ENCODE measurements around the gene SLC16A8. TPM values are rescaled to one million over a fixed set of nuclear protein-coding genes. Genes with fewer than 3 reads are reported as not detected.

Gene SLC16A8
- polyA plus RNA-seq, 3 donors, result 1.6 to 3.0 (median 2.1) TPM

- DNase-seq, result no peak
Measured at GRCh38 chr22:38074181-38075104, 9.5 kb downstream of the SLC16A8 start.

GRCh38 chr22:38073150-38074130 is 10.5 kb downstream of the SLC16A8 start:
- no peak for DNase-seq

DNA sequence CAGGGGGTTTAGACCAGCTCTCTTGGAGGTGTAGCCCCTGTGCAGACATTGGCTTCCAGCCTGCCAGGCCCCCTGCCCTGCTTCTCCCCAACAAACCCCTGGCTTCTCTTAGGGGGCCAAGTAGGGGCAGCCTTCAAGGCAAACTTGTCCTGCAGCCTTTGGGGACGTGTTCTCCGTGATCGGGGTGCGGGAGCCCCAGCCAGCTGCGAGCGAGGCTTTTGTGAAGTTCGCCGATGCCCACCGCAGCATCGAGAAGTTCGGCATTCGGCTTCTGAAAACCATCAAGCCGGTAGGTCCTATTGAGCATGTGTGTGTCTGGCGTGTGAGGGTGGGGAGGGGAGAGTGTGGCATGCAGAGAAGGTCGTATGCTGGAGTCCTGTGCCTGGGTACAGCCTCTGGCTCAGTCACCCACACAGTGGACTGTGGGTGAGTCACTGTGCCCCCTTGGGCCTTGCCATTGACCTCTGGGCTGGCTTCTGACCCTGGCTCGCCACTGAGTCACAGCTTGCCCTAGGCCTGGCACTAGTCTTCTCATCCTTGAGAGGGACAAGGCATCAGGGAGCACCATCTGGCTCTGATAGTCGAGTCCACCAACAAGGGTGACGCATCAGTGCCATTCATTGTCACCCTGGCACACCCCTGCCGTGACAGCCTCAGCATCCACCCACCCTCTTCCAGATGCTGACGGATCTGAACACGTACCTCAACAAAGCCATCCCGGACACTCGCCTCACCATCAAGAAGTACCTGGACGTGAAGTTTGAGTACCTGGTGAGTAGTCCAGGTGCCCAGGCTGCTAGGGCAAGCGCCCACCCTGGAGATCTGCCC is 11.4 kb downstream of the SLC16A8 start:
- DNase-seq, result no peak

DNA sequence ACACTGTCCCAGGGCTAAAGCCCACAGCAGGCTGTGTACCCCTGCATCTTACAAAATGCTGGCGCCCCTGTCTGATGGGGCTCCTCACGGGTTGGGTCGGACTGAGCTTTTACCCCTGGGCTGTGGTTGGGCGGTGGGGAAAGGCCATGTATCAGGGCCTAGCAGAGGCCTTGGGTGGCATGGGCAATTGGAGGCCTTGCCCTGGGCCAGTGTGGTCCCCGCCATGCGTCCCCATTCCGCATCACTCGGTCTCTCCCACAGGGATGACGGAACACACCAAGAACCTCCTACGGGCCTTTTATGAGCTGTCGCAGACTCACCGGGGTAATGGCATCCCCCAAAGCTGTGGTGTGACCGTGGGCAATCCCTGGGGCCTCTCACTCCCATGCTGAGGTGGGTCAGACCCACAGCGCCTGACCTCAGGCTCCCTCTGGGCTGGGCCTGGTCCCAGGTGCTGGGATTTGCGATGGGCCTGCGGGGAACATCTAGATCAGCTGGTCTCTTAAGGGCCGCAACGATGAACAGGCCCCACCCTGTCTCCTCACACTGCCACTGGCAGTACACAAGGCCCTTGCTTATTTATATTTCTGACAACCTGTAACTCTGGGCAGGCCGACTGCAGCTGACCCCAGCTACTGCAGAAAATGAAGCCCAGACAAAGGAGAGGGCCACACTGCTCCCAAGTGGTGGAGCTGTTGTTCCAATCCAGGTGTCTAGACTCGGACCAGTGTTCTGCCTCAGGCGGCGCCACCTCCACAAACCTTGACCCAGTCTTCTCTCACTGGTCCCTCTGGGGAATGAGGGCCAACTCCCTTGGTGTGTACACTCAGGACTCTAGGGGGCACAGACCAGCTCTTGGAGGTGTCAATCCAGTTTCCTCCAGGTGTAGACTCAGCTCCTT is 12.3 kb downstream of the SLC16A8 start:
- no peak for DNase-seq

- no peak for DNase-seq
Measured at GRCh38 chr22:38070250-38070921, 13.6 kb downstream of the SLC16A8 start.

DNA sequence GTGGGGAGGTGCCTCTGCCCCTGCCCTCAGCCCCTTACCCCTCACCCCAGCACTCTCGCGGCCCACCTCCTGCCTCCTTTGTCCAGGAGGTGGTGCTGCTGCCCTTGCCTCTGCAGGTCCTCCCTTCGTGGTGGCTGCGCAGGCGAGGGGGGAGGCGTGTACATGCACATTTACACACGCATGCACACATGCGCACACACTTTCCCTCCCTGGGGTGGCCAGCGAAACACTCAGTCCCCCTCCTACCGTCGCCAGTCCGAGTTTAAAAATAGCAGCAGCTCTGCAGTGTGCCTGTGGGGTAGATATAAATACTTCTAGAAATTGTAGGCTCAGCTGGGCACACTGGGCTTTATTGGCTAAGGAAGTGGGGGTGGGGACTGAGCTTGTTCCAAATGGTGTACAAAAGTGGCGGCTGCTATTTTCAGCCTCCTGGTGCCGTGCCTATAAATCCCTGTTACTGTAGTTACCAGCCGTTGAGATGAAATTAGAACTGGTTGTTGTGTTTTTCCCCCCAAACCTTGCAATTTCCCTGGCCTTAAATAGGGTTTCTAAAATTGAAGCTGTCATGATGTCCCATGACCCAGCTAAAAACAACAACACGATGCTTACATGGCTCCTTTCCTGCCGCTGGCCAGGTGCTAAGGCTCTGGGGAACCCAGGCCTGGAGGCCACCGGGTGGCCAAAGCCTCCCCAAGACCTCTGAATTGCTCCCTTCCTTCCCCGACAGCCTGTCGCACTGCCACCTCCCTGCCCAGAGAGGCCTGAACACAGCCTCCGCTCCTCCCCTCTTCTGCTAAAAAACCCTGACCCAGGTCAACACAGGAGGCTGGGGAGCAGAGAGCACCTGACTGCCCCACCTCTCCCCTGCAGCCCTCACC is 14.4 kb downstream of the SLC16A8 start:
- DNase-seq, result no peak

DNA sequence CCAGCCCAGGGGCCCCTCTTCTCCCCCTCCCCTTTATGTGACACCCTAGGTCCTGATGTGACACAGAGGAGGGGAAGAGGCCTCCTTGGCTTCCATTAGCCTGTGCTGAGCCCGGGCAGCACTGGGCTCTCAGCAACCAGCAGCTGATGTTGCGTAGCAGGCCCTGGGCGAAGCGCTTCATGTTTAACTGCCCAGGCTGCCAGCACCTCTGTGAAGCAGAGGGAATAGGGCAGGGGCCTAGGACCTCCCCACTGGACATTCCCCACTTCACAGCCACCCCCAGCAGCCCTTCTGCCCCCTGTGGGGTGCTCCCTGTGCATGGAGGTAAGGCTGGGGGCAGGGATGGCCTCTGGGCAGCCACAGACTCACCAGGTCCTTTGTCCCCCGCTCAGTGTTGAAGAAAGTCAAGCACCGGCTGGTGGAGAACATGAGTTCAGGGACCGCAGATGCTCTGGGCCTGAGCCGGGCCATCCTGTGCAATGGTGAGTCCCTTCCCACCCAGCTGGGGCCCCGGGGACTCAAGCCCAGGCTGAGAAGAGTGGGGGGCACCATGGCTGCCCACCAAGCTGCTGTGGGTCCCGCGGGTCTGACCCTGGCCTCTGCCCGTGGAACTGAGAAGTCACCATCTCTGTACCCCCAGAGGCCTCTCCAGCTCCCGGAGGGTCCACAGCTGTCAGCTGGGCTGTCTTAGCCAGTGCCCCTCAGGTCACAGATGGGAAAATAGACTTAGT is 15.2 kb downstream of the SLC16A8 start:
- DNase-seq, result no peak

DNA sequence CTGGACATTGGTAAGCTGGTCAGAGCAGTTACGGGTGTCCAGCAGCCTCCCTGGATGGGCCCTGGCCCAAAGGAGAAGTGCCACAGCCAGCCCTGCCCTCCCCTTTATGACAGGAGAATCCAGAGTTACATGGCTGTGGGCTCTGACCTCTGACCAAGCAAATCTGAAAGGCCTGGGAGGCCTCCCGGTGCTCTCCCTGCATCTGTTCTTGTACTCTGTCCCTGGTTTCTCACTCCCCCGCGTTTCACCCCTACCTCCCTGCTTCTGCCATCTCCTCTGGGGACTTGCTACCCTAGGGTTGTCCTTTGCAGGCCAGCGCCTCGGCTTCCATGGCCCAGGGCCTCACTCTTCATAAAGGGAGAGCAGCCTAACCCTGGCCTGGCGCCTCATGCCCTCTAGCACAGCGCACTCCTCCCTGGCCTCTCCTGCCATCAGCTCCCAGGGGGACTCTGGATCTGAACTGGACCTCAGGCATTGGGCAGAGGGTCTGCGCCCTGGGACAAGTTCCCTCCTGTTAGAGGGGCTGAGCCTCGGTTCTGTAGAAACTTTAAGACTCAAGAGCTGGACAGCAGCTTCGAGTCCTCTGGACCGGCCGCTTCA is 16.1 kb downstream of the SLC16A8 start:
- DNase-seq, result no peak

GRCh38 chr22:38067028-38067415 is 17.0 kb downstream of the SLC16A8 start:
- no peak for DNase-seq

DNA sequence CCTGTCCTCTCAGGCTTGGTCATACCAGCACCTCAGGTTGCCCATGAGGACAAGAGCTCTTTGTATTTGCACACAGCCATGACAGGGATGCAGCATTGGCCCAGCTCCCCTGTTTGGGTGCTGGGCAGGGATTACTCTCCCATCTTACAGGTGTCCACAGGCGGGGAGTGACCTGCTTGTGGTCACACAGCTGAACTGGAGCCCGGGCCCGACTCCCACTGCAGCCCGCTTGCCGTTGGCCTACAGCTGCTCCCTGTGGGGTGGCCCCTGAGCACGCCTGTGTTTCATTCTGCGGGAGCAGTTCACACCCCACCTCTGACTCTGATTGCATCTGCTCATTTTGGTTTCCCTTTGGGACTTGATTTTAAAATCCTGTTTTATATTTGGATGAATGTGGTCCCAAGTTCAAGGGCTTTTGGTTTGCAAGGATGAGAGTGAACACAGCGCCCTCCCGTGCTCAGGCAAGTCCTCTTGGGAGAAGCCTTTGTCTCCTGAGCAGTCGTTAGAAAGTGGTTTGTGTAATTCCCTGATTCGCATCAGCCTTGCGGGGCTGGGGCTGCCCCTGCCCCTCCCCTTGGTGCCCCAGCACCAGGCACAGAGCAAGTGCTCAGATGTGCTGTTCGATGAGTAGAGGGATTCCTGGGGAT is 17.5 kb downstream of the SLC16A8 start:
- DNase-seq, result no peak

DNA sequence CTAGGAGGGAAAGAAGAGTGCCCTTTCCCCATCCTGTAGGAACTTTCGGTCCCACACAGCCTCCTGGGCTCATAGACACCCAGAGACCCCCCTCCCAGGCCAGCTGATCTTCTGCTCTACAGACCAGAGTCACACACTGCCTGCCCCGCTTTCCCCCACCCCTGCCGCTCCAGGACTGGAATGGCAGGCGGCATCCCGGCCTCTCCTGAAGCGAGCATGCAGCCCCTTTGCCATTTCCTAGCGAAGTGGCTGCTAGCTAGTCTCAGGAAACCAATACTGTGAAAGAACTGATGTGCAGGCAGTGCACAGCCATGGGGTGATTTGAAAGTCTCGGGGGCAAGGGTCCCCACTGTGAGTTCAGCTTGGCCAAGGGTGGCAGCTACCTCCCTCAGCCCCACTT is 18.4 kb downstream of the SLC16A8 start:
- no peak for DNase-seq

DNA sequence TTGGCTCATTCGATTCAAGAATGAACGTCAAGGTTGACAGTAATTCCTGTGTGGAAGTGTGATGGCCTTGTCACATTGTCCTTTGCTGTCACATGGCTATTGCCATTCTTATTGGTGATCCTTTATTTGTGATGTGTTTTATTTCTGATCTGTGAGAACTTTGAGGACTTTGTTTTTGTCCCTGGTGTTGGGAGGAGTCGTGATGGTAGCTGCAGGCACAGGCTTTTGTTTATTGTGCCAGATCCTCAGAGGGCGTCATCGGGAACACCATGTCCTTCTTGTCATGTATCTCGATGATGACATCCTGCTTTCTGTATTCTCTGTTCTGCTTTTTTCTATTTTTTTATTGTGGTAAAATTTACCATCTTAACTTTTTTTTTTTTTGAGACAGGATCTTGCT is 21.2 kb downstream of the SLC16A8 start:
- DNase-seq, result no peak

DNA sequence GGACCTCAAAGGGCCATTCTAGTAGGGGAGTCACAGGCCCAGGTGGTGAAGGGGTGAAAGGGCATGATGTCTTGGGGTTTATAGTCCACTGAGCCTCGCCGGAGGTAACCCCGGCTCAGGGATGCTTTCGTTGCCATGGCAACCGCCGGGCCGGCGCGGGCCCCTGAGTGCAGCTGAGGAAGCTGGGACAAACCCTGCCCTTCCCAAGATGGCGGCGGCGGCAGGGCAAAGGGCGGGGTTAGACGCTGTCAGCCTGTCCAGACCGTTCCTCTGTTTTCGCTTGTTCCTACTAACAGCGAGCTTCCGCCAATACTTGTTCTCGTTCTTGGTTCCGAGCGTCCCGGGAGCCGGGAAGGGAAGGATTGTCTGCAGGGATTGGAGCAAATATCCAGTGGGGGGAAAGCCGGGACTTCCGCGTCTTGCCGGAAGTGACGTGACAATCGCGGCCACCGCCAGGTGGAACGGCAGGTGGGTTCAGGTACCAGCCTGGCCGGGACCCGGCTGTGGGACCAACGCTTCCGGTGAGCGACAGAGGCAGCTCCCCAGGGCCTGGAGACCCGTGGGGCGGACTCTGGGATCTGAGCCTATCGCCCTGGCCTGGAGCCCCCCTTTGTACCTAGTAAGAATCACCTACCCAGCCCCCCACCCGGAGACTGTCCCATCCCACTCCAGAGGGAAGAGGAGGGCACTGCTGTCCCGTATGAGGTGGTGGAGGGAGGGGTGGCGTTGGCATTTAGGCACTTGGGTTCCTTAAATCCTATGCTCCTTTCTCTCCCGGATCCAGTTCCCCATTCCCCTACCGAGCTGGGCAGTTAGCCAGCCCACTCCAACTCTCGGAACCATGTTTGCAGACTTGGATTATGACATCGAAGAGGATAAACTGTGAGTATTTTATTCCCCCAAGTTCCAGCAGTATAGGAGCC is 26.8 kb downstream of the SLC16A8 start, which contains the start of gene PICK1:
Gene PICK1, plus strand, starts transcription at position 436 of the 923 bp plus-strand sequence. Its CDS starts 406 bp downstream, at position 842.
- DNase-seq, result peak; percentile 93

DNA sequence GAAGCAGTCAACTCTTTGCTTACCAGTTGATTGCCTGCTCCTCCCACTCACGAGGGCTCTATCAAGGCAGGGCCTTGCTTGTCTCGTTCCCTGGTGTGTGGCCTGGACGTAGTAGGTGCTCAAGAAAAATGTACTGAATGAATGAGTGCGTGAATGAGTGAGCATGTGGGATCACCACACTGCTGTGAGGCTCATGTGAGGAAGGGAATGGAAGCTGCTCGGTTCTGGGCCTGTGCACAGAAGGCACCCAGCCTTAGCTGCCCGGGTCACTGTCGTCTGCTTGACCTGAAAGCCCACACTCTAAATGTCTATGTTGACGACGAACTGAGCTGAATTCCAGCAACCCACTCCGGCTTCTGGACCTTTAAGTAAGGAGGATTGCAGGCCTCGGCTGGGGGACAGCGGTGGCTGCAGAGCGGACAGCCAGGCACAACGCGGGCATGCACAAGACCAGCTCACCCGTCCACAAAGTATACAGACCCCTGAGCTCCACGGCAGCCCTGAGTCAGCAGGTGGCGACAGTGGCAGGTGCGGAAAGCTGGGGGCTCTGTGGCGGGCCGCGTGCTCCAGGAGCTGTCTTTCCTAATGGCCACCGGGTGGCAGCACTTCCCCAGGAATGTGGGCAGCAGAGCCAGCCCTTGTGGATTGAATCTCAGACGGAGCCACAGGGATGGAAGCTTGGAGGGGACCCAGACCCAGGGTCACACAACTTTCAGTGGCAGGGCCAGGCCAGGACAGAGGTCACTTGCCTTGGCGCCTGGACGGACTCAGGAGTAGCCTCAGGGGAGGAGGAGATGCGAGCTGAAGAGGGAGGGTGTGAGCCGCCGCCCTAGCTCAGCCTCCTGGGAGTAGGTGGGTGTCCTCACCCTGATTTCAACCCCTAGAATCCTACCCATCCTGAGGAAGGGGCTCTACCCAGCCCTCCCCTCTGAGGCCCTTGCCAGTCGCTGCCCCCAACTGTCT is 31.8 kb downstream of the SLC16A8 start:
- peak; percentile 83 for DNase-seq

GRCh38 chr22:38051261-38051660 is 32.7 kb downstream of the SLC16A8 start:
- DNase-seq, result no peak

Measured in renal pelvis (tissue), 4 donors.